Skeletal muscle satellite cell (primary cell): ENCODE results near the gene SIPA1.
"Not testable (repeated sequence)": the region's sequence is repeated elsewhere in the genome, so short reads cannot be mapped to it uniquely, and the experiment has no call there.

Source experiments
- H3K27me3 ChIP-seq: 2 replicates; pipeline ENCODE4 v1.7.0; 2013; ENCODE audit warnings: low read length; ENCODE audit not compliant: control insufficient read depth, insufficient read depth
- H3K36me3 ChIP-seq: 2 replicates; pipeline ENCODE4 v1.7.0; 2013; ENCODE audit warnings: mild to moderate bottlenecking, control low read depth, low read length; ENCODE audit not compliant: insufficient read depth
- H3K4me1 ChIP-seq: 2 replicates; pipeline ENCODE4 v1.7.0; 2013; ENCODE audit warnings: low read length; ENCODE audit not compliant: control insufficient read depth, insufficient read depth
- H3K4me2 ChIP-seq: 2 replicates; pipeline ENCODE4 v1.7.0; 2013; ENCODE audit warnings: mild to moderate bottlenecking, low read length
- H3K4me3 ChIP-seq: 2 replicates; pipeline ENCODE4 v1.7.0; 2013; ENCODE audit warnings: low read length
- H3K9ac ChIP-seq: 2 replicates; pipeline ENCODE4 v1.7.0; 2013; ENCODE audit warnings: mild to moderate bottlenecking, low read depth, low read length, moderate library complexity
- H3K9me3 ChIP-seq: replicated peaks from 2 replicates; pipeline ENCODE4 v1.7.0; 2013; ENCODE audit warnings: mild to moderate bottlenecking, control low read depth, low read length

Gene SIPA1

DNA sequence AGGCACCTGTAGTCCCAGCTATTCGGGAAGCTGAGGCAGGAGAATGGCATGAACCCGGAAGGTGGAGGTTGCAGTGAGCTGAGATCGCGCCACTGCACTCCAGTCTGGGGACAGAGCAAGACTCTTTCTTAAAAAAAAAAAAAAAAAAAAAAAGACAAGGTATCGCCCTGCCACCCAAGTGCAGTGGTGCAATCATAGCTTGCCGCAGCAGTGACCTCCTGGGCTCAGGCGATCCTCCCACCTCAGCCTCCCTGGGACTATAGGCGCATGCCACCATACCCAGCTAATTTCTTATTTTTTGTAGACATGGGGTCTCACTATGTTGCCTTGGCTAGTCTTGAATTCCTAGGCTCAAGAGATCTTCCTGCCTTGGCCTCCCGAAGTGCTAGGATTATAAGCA lies 23.0 kb downstream of the SIPA1 start:
- Histone ChIP-seq H3K4me3 (peak overlapping the region; percentile 77), H3K4me2 (peak overlapping the region; percentile 99), H3K36me3 (peaks cover 58% of the 10 kb centered on the region), H3K4me1 (peaks cover 24% of the 10 kb centered on the region), H3K9ac (peak overlapping the region; percentile 98)
- not testable (repeated sequence) for H3K27me3 ChIP-seq, H3K9me3 ChIP-seq

DNA sequence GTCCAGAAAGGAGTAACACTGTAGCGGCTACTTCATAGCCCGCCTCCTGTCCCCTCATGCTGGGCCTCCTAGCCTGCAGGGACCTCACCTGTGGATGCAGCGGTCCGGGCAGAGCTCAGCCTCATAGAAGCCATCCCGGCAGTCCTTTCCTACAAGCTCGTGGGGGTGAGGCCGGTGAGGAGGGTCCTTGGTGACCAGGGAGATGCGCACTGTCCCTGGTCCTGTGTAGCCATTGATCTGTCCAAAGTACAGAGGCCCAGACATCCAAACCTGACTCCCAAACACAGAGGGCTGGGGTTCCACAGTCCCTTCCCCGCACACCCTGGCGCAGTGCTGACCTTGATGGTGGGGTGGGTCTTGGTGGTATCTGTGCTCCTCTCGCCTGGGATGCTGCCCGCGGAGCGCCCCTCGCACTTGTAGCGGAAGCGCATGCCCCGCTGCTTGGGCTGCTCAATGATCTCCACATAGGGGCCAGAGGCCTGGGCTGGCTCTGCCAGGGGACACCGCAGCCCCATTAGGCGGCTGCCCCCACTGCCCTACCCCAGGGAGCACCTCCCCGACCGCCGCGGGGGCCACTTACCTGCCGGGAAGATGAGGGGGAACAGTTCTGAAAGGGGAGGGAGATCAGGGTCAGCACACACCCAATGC lies 23.8 kb downstream of the SIPA1 start:
- no peaks in the 10 kb centered on the region for H3K9me3 ChIP-seq
- H3K36me3 ChIP-seq, result peaks cover 51% of the 10 kb centered on the region
- peak overlapping the region; percentile 99 for H3K4me2 ChIP-seq
- H3K9ac ChIP-seq, result peak overlapping the region; percentile 98
- no peaks in the 10 kb centered on the region for H3K27me3 ChIP-seq
- peak overlapping the region; percentile 77 for H3K4me3 ChIP-seq
- H3K4me1 ChIP-seq, result peaks cover 24% of the 10 kb centered on the region

DNA sequence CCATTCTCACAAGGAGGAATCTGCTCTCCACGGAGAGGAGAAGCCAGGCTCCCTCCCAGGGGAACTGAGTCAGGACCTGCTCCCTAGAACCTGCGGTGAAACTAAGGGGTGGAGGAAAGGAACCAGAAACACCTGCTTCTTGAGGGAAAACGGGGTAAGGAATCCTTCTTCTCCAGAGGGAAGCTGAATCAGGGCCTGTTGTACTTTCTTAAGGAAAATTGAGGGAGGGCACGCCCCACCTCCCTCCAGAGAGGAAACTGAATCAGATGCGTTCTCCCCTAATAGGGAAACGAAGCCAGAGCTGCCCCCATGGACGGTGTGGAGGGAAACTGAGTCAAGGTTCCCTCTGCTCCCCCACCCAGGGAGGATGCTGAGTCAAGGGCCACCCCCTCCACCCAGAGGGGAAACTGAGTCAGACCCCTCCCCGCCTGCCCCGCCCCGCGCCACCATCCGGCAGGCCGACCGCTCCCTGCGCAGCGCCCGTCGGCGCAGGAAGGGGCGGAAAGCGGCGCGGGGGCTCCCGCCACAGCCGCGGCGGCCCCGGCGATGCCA lies 24.4 kb downstream of the SIPA1 start:
- peak overlapping the region; percentile 77 for H3K4me3 ChIP-seq
- H3K27me3 ChIP-seq, result no peaks in the 10 kb centered on the region
- H3K36me3 ChIP-seq, result peaks cover 46% of the 10 kb centered on the region
- H3K4me1 ChIP-seq, result peaks cover 24% of the 10 kb centered on the region
- H3K9me3 ChIP-seq, result no peaks in the 10 kb centered on the region
- H3K4me2 ChIP-seq, result peak overlapping the region; percentile 99
- H3K9ac ChIP-seq, result peak overlapping the region; percentile 98

DNA sequence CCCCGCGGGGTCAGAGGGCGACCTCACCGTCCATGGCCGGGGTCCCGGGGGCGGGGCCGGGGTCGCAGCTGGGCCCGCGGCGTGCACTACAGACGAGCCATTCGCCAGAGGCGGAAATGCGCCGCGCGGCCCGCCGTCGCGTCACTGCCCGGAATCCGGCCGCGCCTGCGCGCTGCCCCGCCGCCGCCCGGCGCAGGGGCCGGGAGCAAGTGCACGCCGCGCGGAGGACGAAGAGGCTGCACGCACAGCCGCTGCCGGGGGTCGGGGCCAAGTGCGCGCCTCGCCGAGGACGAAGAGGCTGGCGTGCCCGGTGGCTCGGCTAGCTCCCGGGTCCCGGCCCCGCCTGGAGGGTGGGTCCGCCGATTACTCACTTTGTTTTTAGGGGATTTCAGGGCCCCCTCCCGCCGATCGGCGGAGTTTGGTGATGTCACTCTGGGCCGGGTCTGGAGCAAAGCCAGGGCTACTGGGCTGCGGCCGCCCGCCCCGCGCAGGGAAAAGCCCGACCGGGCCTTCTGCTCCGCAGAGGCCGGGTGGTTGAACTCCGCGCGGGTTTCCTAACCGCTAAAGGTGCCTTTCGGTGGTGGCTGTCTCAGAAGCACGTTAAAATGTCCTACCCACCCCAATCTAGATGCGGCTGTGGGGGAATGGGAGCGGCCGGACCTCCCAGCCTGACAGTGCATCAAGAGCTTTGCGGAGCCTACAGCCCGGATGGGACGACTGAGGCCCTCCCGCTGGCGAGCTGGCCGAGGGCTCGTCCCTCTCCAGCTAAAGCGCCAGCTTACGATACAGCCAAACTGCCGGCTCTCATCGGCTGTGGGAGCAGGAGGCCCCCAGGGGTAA lies 25.1 kb downstream of the SIPA1 start, which contains the start of gene RELA:
Gene RELA (minus strand): TSS at position 118 of the 840 bp plus-strand sequence. CDS start 84 bp downstream, at position 34.
- Histone ChIP-seq H3K9me3 (no peaks in the 10 kb centered on the region), H3K4me3 (peak within 1 kb of the TSS; percentile 77), H3K4me1 (peaks cover 24% of the 10 kb centered on the region), H3K36me3 (peaks cover 39% of the 10 kb centered on the region), H3K9ac (peak within 1 kb of the TSS; percentile 98), H3K27me3 (no peaks in the 10 kb centered on the region), H3K4me2 (peak within 1 kb of the TSS; percentile 99)

DNA sequence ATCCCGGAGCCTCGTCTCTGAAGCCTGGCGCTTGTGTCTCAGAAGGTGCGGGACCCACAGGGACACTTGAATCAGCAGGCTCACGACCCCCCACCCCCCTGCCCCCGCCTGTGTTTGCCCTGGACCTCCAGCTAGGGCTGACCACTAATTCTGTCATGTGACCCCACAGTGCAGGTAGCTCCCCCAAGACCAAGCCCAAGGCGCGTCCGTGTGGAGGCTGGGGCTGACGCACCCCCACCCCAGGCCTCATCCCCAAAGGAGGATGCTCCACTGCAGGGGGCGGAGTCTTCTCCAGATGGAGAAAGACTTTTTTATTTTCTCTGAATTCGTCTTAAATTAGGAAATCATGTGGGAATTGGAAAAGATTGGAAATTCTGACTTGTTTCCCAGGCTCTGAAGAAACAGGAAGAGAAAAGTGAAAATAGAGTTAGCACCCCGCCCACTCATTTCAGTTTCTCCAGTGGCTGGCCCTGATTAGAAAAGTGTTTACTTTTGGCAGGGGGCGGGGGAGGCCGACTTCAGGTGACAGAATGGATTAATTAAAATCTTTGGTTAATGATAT lies 25.8 kb downstream of the SIPA1 start:
- peak overlapping the region; percentile 98 for H3K9ac ChIP-seq
- H3K9me3 ChIP-seq, result no peaks in the 10 kb centered on the region
- no peaks in the 10 kb centered on the region for H3K27me3 ChIP-seq

DNA sequence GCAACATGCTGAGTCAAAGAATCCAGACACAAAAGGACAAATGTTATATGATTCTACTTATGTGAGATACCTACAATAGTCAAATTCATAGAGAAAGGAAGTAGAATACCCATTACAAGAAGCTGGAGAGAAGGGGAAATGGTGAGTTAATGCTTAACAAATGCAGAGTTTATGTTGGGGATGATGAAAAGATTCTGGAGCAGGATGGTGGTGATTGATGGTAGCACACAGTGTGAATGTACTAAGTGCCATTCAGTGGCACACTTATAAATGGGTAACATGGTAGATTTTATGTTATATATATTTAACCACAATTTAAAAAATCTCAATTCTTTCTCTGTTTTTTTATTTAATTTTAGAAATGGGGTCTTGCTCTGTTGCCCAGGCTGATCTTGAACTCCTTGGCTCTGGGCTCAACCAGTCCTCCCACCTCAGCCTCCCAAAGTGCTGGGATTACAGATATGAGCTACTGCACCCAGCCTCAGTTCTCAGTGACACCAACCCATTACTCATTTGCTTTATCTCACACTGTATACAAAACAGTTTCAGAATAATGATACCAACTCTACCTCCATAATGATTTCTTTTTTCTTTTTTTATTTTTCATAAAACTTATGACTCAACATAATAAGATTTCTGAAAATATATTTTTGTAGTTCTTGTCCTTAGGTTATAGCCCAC lies 34.4 kb downstream of the SIPA1 start:
- Histone ChIP-seq H3K4me1 (no peaks in the 10 kb centered on the region), H3K9me3 (no peaks in the 10 kb centered on the region)

More for the DNA sequence above, 25.8 kb downstream of the SIPA1 start:
- Histone ChIP-seq H3K4me2 (peak overlapping the region; percentile 99), H3K36me3 (peaks cover 32% of the 10 kb centered on the region), H3K4me1 (peaks cover 24% of the 10 kb centered on the region), H3K4me3 (peak overlapping the region; percentile 77)

DNA sequence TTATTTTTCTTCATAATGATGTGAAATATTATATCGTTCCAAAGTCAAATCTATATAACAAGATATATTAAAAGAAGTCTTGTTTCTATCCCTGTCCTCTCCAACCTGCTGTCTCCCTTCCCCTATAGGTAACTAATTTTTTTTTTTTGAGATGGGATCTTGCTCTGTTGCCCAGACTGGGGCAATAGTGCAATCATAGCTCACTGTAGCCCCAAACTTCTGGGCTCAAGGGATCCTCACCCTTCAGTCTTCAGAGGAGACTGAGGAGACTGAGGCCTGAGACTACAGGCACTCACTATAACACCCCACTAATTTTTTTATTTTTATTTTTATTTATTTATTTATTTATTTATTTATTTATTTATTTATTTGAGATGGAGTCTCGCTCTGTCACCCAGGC lies 35.1 kb downstream of the SIPA1 start:
- Histone ChIP-seq H3K4me3 (no peak overlapping the region), H3K9me3 (no peaks in the 10 kb centered on the region), H3K4me2 (no peak overlapping the region), H3K9ac (no peak overlapping the region), H3K4me1 (no peaks in the 10 kb centered on the region), H3K27me3 (no peaks in the 10 kb centered on the region), H3K36me3 (no peaks in the 10 kb centered on the region)

More for the DNA sequence above, 34.4 kb downstream of the SIPA1 start:
- H3K36me3 ChIP-seq, result no peaks in the 10 kb centered on the region
- no peak overlapping the region for H3K4me2 ChIP-seq
- no peaks in the 10 kb centered on the region for H3K27me3 ChIP-seq
- H3K4me3 ChIP-seq, result no peak overlapping the region
- no peak overlapping the region for H3K9ac ChIP-seq

DNA sequence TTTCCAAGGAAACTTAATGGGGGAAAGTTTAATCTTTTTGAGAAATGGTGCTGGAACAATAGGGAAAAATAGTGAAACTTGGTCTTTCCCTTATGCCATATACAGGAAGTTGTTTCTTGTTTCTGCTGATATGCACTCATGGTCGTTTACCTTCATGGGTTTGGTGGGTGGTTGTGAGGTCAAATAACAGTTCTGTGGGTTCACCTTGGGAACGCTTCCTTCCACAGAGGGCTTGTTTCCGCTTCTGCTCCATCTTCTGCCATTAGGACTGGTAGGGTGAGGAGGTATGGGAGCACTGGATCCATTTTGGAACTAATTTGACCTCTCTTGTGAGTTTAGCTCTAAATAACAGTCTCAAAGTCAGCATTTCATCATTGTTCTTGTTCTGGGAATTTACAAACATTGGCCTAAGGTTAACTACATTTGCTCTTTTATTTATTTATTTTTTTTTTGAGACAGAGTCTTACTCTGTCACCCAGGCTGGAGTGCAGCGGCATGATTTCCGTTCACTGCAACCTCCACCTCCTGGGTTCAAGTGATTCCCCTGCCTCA lies 42.4 kb downstream of the SIPA1 start:
- H3K4me1 ChIP-seq, result no peaks in the 10 kb centered on the region
- no peaks in the 10 kb centered on the region for H3K9me3 ChIP-seq
- H3K27me3 ChIP-seq, result peaks cover 24% of the 10 kb centered on the region
- H3K9ac ChIP-seq, result no peak overlapping the region
- H3K4me3 ChIP-seq, result no peak overlapping the region
- H3K36me3 ChIP-seq, result no peaks in the 10 kb centered on the region
- no peak overlapping the region for H3K4me2 ChIP-seq

DNA sequence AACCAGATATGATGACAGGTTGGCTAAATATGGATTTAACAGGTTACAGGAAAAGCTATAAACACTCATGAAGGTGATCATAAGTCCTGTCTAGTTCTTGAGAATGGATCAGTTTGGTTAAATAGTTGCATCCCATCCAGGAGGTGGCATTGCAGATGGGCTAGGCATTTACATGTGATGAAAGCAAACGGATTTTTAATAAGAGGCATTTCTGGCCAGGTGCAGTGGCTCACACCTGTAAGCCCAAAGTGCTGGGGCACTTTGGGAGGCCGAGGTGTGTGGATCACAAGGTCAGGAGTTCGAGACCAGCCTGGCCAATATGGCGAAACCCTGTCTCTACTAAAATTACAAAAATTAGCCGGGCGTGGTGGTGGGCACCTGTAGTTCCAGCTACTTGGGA lies 45.6 kb downstream of the SIPA1 start:
- not testable (repeated sequence) for H3K9ac ChIP-seq, H3K9me3 ChIP-seq, H3K4me1 ChIP-seq, H3K36me3 ChIP-seq, H3K4me2 ChIP-seq, H3K4me3 ChIP-seq
- H3K27me3 ChIP-seq, result peaks cover 42% of the 10 kb centered on the region

DNA sequence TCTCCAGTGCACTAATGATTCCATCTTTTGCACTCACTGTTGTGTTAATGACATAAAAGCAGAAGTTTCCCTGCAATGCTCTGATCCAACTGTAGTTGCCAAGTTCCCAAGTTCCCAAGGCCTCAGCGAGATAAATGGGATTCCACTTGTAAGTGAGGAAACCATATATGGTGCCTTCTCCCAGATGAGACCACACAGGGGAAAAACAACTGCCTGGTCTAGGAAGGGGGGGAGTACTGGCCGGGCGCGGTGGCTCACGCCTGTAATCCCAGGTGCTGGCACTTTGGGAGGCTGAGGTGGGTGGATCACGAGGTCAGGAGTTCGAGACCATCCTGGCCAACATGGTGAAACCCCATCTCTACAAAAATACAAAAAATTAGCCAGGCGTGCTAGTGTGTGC lies 48.1 kb downstream of the SIPA1 start:
- Histone ChIP-seq H3K4me3 (no peak overlapping the region), H3K9ac (no peak overlapping the region), H3K36me3 (no peaks in the 10 kb centered on the region), H3K9me3 (no peaks in the 10 kb centered on the region), H3K4me2 (no peak overlapping the region), H3K4me1 (no peaks in the 10 kb centered on the region), H3K27me3 (peaks cover 45% of the 10 kb centered on the region)

DNA sequence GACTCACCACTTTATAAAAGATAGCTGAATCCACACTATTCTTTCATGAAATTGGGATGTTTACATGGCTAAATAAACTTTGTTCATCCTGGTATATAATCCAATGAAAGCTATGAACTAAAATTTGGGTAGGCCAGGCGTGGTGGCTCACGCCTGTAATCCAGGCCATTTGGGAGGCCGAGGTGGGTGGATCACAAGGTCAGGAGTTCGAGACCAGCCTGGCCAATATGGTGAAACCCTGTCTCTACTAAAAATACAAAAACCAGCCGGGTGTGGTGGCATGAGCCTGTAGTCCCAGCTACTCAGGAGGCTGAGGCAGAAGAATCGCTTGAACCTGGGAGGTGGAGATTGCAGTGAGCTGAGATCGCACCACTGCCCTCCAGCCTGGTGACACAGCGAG lies 53.9 kb downstream of the SIPA1 start:
- H3K36me3 ChIP-seq, H3K9me3 ChIP-seq, H3K4me1 ChIP-seq, H3K4me2 ChIP-seq, H3K4me3 ChIP-seq, H3K9ac ChIP-seq: not testable (repeated sequence)
- peaks cover 23% of the 10 kb centered on the region for H3K27me3 ChIP-seq
